ENCODE results near the gene PPA1. TPM values are rescaled to one million over a fixed set of nuclear protein-coding genes. Genes with fewer than 3 reads are reported as not detected.
"Not testable (repeated sequence)": the region's sequence is repeated elsewhere in the genome, so short reads cannot be mapped to it uniquely, and the experiment has no call there.

The PPA1 gene
- total RNA-seq, 1 donor: 133 TPM

- not testable (repeated sequence) for H3K4me3 ChIP-seq (ENCODE audit: low read length); H3K27me3 ChIP-seq (ENCODE audit: insufficient read depth, low read length); H3K9me3 ChIP-seq (ENCODE audit: low read depth, low read length); H3K4me1 ChIP-seq (ENCODE audit: insufficient read depth, low read length)
Measured at GRCh38 chr10:70237958-70238536, 4.8 kb upstream of the PPA1 start.

GRCh38 chr10:70234668-70235447, 1.6 kb upstream of the PPA1 start:
- H3K4me1 ChIP-seq (ENCODE audit: insufficient read depth, low read length): peaks cover 19% of the 10 kb centered on the region
- H3K9me3 ChIP-seq (ENCODE audit: low read depth, low read length): no peaks in the 10 kb centered on the region
- H3K4me3 ChIP-seq (ENCODE audit: low read length): no peak overlapping the region
- H3K27me3 ChIP-seq (ENCODE audit: insufficient read depth, low read length): no peaks in the 10 kb centered on the region

- H3K9me3 ChIP-seq (ENCODE audit: low read depth, low read length): no peaks in the 10 kb centered on the region
- H3K4me1 ChIP-seq (ENCODE audit: insufficient read depth, low read length): peaks cover 19% of the 10 kb centered on the region
- H3K4me3 ChIP-seq (ENCODE audit: low read length): peak overlapping the region; percentile 79
- no peaks in the 10 kb centered on the region for H3K27me3 ChIP-seq (ENCODE audit: insufficient read depth, low read length)
Measured at GRCh38 chr10:70233939-70234300, 691 bp upstream of the PPA1 start.

GRCh38 chr10:70232859-70233108, 445 bp downstream of the PPA1 start:
- Histone ChIP-seq H3K27me3 (ENCODE audit: insufficient read depth, low read length) (no peaks in the 10 kb centered on the region), H3K4me1 (ENCODE audit: insufficient read depth, low read length) (peaks cover 19% of the 10 kb centered on the region), H3K4me3 (ENCODE audit: low read length) (peak overlapping the region; percentile 79), H3K9me3 (ENCODE audit: low read depth, low read length) (no peaks in the 10 kb centered on the region)

- peak overlapping the region; percentile 79 for H3K4me3 ChIP-seq (ENCODE audit: low read length)
Measured at GRCh38 chr10:70232155-70232858, 922 bp downstream of the PPA1 start.

GRCh38 chr10:70228491-70228890, 4.7 kb downstream of the PPA1 start:
- Histone ChIP-seq H3K27me3 (ENCODE audit: insufficient read depth, low read length) (no peaks in the 10 kb centered on the region), H3K4me1 (ENCODE audit: insufficient read depth, low read length) (peaks cover 16% of the 10 kb centered on the region), H3K4me3 (ENCODE audit: low read length) (no peak overlapping the region), H3K9me3 (ENCODE audit: low read depth, low read length) (no peaks in the 10 kb centered on the region)

More at GRCh38 chr10:70232155-70232858, 922 bp downstream of the PPA1 start:
- peaks cover 19% of the 10 kb centered on the region for H3K4me1 ChIP-seq (ENCODE audit: insufficient read depth, low read length)
- H3K27me3 ChIP-seq (ENCODE audit: insufficient read depth, low read length): no peaks in the 10 kb centered on the region
- no peaks in the 10 kb centered on the region for H3K9me3 ChIP-seq (ENCODE audit: low read depth, low read length)

GRCh38 chr10:70227548-70228320, 5.5 kb downstream of the PPA1 start:
- Histone ChIP-seq H3K27me3 (ENCODE audit: insufficient read depth, low read length) (no peaks in the 10 kb centered on the region), H3K4me1 (ENCODE audit: insufficient read depth, low read length) (peaks cover 12% of the 10 kb centered on the region), H3K9me3 (ENCODE audit: low read depth, low read length) (no peaks in the 10 kb centered on the region), H3K4me3 (ENCODE audit: low read length) (no peak overlapping the region)

GRCh38 chr10:70223728-70224127, 9.5 kb downstream of the PPA1 start:
- no peaks in the 10 kb centered on the region for H3K27me3 ChIP-seq (ENCODE audit: insufficient read depth, low read length)
- no peak overlapping the region for H3K4me3 ChIP-seq (ENCODE audit: low read length)
- H3K4me1 ChIP-seq (ENCODE audit: insufficient read depth, low read length): peaks cover 6% of the 10 kb centered on the region
- no peaks in the 10 kb centered on the region for H3K9me3 ChIP-seq (ENCODE audit: low read depth, low read length)

- H3K9me3 ChIP-seq (ENCODE audit: low read depth, low read length); H3K27me3 ChIP-seq (ENCODE audit: insufficient read depth, low read length); H3K4me3 ChIP-seq (ENCODE audit: low read length); H3K4me1 ChIP-seq (ENCODE audit: insufficient read depth, low read length): not testable (repeated sequence)
Measured at GRCh38 chr10:70222811-70223447, 10.3 kb downstream of the PPA1 start.

GRCh38 chr10:70222340-70222794, 10.9 kb downstream of the PPA1 start:
- Histone ChIP-seq H3K27me3 (ENCODE audit: insufficient read depth, low read length) (no peaks in the 10 kb centered on the region), H3K4me3 (ENCODE audit: low read length) (no peak overlapping the region), H3K4me1 (ENCODE audit: insufficient read depth, low read length) (peaks cover 6% of the 10 kb centered on the region), H3K9me3 (ENCODE audit: low read depth, low read length) (no peaks in the 10 kb centered on the region)

GRCh38 chr10:70221030-70221429, 12.2 kb downstream of the PPA1 start:
- Histone ChIP-seq H3K9me3 (ENCODE audit: low read depth, low read length) (no peaks in the 10 kb centered on the region), H3K4me3 (ENCODE audit: low read length) (no peak overlapping the region), H3K4me1 (ENCODE audit: insufficient read depth, low read length) (peaks cover 6% of the 10 kb centered on the region)

GRCh38 chr10:70212879-70213278, 20.4 kb downstream of the PPA1 start:
- H3K9me3 ChIP-seq (ENCODE audit: low read depth, low read length): no peaks in the 10 kb centered on the region
- H3K4me1 ChIP-seq (ENCODE audit: insufficient read depth, low read length): no peaks in the 10 kb centered on the region
- H3K4me3 ChIP-seq (ENCODE audit: low read length): no peak overlapping the region
- no peaks in the 10 kb centered on the region for H3K27me3 ChIP-seq (ENCODE audit: insufficient read depth, low read length)

More at GRCh38 chr10:70221030-70221429, 12.2 kb downstream of the PPA1 start:
- no peaks in the 10 kb centered on the region for H3K27me3 ChIP-seq (ENCODE audit: insufficient read depth, low read length)

GRCh38 chr10:70212277-70212676, 21.0 kb downstream of the PPA1 start:
- no peak overlapping the region for H3K4me3 ChIP-seq (ENCODE audit: low read length)
- no peaks in the 10 kb centered on the region for H3K27me3 ChIP-seq (ENCODE audit: insufficient read depth, low read length)
- no peaks in the 10 kb centered on the region for H3K9me3 ChIP-seq (ENCODE audit: low read depth, low read length)
- H3K4me1 ChIP-seq (ENCODE audit: insufficient read depth, low read length): no peaks in the 10 kb centered on the region

- no peaks in the 10 kb centered on the region for H3K4me1 ChIP-seq (ENCODE audit: insufficient read depth, low read length)
- no peaks in the 10 kb centered on the region for H3K27me3 ChIP-seq (ENCODE audit: insufficient read depth, low read length)
- no peak overlapping the region for H3K4me3 ChIP-seq (ENCODE audit: low read length)
- H3K9me3 ChIP-seq (ENCODE audit: low read depth, low read length): no peaks in the 10 kb centered on the region
Measured at GRCh38 chr10:70206762-70207161, 26.5 kb downstream of the PPA1 start.

GRCh38 chr10:70201105-70201504, 32.1 kb downstream of the PPA1 start:
- H3K4me1 ChIP-seq (ENCODE audit: insufficient read depth, low read length): peaks cover 7% of the 10 kb centered on the region
- H3K4me3 ChIP-seq (ENCODE audit: low read length): no peak overlapping the region
- no peaks in the 10 kb centered on the region for H3K27me3 ChIP-seq (ENCODE audit: insufficient read depth, low read length)
- H3K9me3 ChIP-seq (ENCODE audit: low read depth, low read length): no peaks in the 10 kb centered on the region
